Bronchial epithelial cell (primary cell): ENCODE measurements around the gene LIMS1. TPM values are rescaled to one million over a fixed set of nuclear protein-coding genes. Genes with fewer than 3 reads are reported as not detected.
A peak's percentile ranks its signal among the peaks of the same experiment; 100 is the strongest.
"Not testable (repeated sequence)": the region's sequence is repeated elsewhere in the genome, so short reads cannot be mapped to it uniquely, and the experiment has no call there.

ENCODE experiments used
- DNase-seq: peaks from one replicate; pipeline ENCODE4 v3.0.0-alpha.2; 2010; ENCODE audit warnings: low read depth
- FAIRE-seq: peaks from 2 replicates; lab custom pipeline; 2011; peaks lifted over from hg19 to GRCh38; lab: Jason Lieb, UNC
- H3K27me3 ChIP-seq: 2 replicates; pipeline ENCODE4 v1.5.1; 2011; ENCODE audit warnings: low read length; ENCODE audit not compliant: control insufficient read depth, insufficient read depth
- H3K36me3 ChIP-seq: 2 replicates; pipeline ENCODE4 v1.5.1; 2011; ENCODE audit warnings: low read length; ENCODE audit not compliant: control insufficient read depth, insufficient read depth
- H3K4me3 ChIP-seq: 2 replicates; pipeline ENCODE4 v1.5.1; 2011; ENCODE audit warnings: mild to moderate bottlenecking, low read depth, low read length, control low read depth
- CTCF ChIP-seq: IDR thresholded peaks from 2 replicates; pipeline ENCODE4 v1.5.1; 2011; ENCODE audit warnings: mild to moderate bottlenecking, moderate library complexity, low read length, control low read depth, inconsistent platforms; ENCODE audit not compliant: insufficient read depth, severe bottlenecking
- total RNA-seq: library from RNA; depleted of rRNA; stranded (reverse); fragments of >200 nt; gene quantifications from 2 replicates; pipeline ENCODE4 v1.2.1, GENCODE V29; 2014

Gene LIMS1
- total RNA-seq, 1 donor from 2014 or later, result 42.1 TPM

GRCh38 chr2:108672200-108672805, 138.0 kb downstream of the LIMS1 start:
- not testable (repeated sequence) for H3K27me3 ChIP-seq, DNase-seq, H3K4me3 ChIP-seq, H3K36me3 ChIP-seq, FAIRE-seq

- not testable (repeated sequence) for FAIRE-seq, H3K27me3 ChIP-seq, H3K4me3 ChIP-seq, H3K36me3 ChIP-seq, DNase-seq
Measured at GRCh38 chr2:108676522-108676921, 142.3 kb downstream of the LIMS1 start.

- not testable (repeated sequence) for FAIRE-seq, DNase-seq, H3K36me3 ChIP-seq
Measured at GRCh38 chr2:108677239-108677744, 143.0 kb downstream of the LIMS1 start.

GRCh38 chr2:108678198-108678651, 144.0 kb downstream of the LIMS1 start:
- FAIRE-seq, H3K4me3 ChIP-seq, H3K36me3 ChIP-seq, H3K27me3 ChIP-seq: not testable (repeated sequence)
- DNase-seq, result peak; percentile 79

More at GRCh38 chr2:108677239-108677744, 143.0 kb downstream of the LIMS1 start:
- H3K4me3 ChIP-seq, H3K27me3 ChIP-seq: not testable (repeated sequence)

- H3K36me3 ChIP-seq, H3K4me3 ChIP-seq, FAIRE-seq, DNase-seq, H3K27me3 ChIP-seq: not testable (repeated sequence)
Measured at GRCh38 chr2:108680805-108681204, 146.5 kb downstream of the LIMS1 start.

- not testable (repeated sequence) for H3K4me3 ChIP-seq, H3K27me3 ChIP-seq, FAIRE-seq, DNase-seq, H3K36me3 ChIP-seq
Measured at GRCh38 chr2:108688818-108689756, 154.8 kb downstream of the LIMS1 start.

GRCh38 chr2:108690001-108690400, 155.7 kb downstream of the LIMS1 start:
- H3K36me3 ChIP-seq, H3K27me3 ChIP-seq, FAIRE-seq, H3K4me3 ChIP-seq, DNase-seq: not testable (repeated sequence)

GRCh38 chr2:108691447-108691846, 157.2 kb downstream of the LIMS1 start:
- TF ChIP-seq CTCF, result no peak
- Histone ChIP-seq H3K27me3 (no peaks in the 10 kb centered on the region), H3K4me3 (no peak overlapping the region), H3K36me3 (no peaks in the 10 kb centered on the region)
- FAIRE-seq (no peak), DNase-seq (no peak)

- Histone ChIP-seq H3K27me3 (no peaks in the 10 kb centered on the region), H3K4me3 (no peak overlapping the region), H3K36me3 (no peaks in the 10 kb centered on the region)
- DNase-seq, result no peak
- no peak for TF ChIP-seq CTCF
- FAIRE-seq, result no peak
Measured at GRCh38 chr2:108701208-108701607, 166.9 kb downstream of the LIMS1 start.
